HG03521 (cell line): Measurements from ENCODE around the gene RAD9A.
A peak's percentile ranks its signal among the peaks of the same experiment; 100 is the strongest.
"Not testable (repeated sequence)": the region's sequence is repeated elsewhere in the genome, so short reads cannot be mapped to it uniquely, and the experiment has no call there.

Source experiments
- ATAC-seq: cut with Tn5 transposase; IDR thresholded peaks from one replicate; pipeline ENCODE4 v1.9.1; 2021; ENCODE audit warnings: mild to moderate bottlenecking, moderate library complexity; ENCODE audit not compliant: unreplicated experiment

The RAD9A gene

DNA sequence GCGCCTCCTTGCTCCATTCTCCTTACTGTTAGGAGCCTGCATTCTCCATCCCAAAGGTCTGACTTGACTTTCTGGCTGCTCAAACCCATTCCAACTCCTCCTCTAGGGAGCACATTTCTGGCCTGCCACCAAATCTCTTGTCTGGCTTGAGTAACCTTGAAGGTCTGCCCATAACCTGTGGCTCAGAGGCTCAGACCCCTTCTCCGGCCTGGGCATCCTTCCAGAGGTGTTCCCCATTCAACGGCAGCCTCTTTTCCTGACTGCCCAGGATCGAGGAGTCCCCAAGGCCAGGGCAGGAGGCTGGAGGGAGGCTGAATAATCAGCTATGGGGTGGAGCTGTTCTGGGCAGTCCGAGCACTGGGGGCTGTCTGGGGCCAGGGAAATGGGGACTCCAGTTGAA is 2.2 kb downstream of the RAD9A start:
- ATAC-seq: no peak

DNA sequence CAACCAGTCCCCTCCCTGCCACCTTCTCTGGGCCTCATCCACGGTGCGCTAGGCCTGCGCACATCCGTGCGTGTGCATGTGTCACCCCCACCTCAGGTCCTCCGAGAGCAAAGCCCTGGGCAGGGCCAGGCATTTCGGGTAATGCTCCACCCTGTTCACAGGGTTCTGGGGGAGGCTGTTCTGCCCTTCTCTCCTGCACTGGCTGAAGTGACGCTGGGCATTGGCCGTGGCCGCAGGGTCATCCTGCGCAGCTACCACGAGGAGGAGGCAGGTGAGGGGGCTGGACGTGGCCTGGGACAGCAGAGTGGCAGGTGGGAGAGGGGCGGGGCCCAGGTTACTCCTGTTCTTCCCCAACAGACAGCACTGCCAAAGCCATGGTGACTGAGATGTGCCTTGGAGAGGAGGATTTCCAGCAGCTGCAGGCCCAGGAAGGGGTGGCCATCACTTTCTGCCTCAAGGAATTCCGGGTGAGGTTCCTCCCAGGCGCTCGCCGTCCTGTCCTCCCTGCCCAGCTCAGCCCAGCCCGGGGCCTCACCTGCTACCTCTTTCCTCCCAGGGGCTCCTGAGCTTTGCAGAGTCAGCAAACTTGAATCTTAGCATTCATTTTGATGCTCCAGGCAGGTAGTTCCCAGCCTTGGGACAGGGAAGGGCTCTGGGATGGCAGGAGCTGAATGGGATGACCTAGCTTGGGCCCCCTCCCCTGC is 3.9 kb downstream of the RAD9A start:
- ATAC-seq: no peak

DNA sequence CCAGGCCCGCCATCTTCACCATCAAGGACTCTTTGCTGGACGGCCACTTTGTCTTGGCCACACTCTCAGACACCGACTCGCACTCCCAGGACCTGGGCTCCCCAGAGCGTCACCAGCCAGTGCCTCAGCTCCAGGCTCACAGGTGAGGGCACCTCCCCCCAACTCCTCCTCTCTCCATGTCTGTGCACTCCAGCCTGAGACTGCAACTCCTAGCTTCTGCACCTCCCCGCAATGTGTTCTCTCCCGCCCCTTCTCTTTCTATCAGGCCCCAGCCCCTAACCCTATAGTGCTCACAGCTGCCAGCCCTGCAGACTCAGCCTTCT is 4.4 kb downstream of the RAD9A start:
- ATAC-seq: no peak

DNA sequence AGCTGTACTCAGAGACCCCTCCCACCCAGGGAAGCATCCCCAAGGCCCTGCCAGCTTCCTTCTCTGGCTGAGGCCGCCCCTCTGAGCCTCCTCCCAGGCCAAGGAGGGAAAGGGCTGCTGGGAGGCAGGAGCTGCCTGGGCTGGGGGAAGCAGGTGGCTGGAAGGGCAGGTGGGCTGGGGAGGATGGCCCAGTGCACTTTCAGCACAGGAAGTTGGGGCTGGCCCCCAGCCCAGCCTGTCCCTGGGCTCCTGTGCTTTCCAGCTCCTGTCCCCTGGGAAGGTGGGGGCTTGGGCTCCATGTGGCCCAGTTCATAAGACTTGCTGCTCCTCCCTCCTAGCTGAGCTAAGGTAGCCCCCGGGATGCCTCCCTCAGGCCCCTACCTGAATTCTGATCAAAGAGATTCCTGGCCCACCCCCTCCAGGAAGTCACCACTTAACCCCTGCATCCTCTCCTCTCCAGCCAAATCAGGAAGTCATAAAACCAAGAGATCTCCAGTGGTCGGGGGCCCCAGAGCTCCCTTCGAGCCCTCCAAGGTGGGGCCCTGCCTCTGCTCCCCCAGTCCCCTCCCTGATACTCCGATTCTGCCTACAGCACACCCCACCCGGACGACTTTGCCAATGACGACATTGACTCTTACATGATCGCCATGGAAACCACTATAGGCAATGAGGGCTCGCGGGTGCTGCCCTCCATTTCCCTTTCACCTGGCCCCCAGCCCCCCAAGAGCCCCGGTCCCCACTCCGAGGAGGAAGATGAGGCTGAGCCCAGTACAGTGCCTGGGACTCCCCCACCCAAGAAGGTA is 5.0 kb downstream of the RAD9A start:
- ATAC-seq: no peak

DNA sequence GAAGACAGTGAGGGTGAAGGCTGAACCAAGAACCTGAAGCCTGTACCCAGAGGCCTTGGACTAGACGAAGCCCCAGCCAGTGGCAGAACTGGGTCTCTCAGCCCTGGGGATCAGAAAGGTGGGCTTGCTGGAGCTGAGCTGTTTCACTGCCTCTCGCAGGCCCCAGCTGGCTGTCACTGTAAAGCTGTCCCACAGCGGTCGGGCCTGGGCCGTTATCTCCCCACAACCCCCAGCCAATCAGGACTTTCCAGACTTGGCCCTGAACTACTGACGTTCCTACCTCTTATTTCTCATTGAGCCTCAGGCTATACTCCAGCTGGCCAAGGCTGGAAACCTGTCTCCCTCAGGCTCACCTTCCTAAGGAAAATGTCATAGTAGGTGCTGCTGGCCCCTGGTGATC is 5.8 kb downstream of the RAD9A start:
- no peak for ATAC-seq

DNA sequence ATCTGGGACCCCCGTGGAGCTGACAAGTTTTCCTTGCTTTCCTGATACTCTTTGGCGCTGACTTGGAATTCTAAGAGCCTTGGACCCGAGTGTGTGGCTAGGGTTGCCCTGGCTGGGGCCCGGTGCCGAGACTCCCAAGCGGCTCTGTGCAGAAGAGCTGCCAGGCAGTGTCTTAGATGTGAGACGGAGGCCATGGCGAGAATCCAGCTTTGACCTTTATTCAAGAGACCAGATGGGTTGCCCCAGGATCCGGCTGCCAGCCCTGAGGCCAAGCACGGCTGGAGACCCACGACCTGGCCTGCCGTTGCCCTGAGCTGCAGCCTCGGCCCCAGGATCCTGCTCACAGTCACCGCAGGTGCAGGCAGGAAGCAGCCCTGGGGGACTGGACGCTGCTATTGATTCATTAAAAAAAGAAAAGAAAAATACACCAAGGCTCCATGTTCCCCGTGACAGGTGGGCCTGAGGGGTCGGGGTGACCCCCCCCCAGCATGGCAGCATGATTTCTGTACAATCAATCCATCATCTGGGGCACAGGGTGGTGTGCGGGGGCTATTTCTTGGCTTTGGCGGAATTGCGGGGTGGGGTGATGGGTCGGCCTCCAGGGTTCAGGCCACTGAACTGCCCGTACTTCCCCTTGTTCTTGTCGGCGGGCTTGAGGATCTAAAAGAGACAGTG is 6.3 kb downstream of the RAD9A start:
- ATAC-seq: no peak

DNA sequence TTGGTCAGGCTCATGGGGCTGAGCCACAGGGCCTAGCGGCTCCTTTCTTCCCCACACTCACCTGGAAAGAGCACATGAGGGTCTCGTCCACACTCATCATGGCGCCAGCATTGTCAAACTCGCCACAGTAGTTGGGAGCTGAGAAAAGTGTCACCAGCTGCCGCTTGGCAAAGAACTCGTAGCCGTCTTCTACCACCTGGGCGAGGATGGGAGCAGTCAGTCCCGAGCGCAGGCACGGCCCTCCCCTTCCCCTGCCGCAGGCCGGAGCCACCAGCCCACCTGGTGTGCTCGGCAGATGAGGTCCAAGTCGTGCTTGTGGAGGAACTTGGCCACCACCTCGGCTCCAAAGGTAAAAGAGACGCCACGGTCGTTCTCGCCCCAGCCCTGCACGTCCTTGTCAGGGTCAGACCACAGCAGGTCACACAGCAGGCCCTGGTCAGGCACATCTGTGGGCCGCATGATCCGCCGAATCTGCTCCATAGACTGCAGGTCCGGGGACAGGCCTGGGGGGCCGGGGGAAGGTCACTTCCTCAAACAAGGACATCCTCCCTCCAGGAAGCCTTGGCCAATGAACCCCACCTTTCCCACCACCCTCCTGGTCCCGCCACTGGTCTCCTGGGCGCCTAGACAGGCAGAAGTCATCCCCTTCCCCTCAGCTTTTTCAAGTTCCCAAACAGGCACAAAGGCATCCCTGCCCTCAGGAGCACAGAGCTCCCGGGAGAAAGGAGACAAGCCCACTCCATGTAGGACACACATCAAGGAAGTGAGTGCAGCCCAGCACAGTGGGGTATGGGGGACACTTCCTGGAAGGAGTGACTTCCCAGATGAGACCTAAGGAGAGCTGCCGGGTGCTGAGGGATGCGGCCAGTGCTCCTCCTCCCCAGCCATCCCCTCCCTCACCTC is 7.1 kb downstream of the RAD9A start:
- ATAC-seq: no peak

DNA sequence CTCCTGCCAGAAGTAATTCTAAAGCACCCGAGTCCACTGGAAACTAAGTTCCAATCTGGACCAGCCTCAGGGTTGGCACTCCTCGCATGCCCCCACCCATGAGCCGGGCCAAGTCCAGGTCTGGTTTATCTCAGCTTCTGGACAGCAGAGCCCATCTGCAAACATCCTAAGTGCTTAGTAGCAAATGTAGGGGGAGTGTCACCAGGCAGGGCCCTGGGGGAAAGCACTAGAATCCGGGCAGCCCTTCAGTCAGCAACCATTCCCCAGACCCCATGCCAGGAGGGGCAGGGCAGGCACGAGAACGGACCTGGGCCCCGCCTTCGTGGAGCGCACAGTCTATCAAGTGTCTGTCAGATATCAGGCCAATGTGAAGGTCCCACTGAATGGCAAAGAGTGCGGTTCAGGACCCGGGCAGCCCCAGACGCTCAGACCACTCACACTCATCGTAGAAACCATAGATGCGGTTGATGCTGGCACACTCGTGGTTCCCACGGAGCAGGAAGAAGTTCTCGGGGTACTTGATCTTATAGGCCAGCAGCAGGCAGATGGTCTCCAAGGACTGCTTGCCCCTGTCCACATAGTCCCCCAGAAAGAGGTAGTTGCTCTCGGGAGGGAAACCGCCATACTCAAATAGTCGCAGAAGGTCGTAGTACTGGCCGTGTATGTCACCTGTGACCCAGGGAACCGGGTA is 8.6 kb downstream of the RAD9A start:
- no peak for ATAC-seq

DNA sequence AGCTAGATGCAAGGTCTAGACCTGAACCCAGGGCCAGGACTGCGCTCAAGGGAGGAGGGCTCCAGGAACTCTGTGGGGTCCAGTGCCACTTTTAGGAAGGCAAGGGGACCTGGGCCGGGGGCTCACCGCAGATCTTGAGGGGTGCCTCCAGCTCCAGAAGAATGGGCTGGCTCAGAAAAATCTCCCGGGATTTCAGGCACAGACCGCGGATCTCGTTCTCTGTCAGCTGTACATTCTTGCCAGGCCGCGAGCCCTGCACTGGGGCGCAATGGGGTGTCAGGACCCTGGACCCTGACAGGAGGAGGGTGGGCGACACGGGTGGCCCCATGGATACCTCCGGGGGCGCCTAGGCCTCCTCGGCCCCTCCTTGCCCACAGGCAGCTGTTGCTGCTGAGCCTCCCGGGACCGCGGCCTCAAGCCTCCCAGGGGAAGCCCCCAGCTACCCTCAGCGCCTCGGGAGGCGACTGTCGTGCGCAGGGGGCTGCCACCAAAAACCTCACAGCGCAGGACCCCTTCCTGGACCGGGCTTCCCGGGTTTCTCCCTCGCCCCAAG is 9.2 kb downstream of the RAD9A start:
- no peak for ATAC-seq

DNA sequence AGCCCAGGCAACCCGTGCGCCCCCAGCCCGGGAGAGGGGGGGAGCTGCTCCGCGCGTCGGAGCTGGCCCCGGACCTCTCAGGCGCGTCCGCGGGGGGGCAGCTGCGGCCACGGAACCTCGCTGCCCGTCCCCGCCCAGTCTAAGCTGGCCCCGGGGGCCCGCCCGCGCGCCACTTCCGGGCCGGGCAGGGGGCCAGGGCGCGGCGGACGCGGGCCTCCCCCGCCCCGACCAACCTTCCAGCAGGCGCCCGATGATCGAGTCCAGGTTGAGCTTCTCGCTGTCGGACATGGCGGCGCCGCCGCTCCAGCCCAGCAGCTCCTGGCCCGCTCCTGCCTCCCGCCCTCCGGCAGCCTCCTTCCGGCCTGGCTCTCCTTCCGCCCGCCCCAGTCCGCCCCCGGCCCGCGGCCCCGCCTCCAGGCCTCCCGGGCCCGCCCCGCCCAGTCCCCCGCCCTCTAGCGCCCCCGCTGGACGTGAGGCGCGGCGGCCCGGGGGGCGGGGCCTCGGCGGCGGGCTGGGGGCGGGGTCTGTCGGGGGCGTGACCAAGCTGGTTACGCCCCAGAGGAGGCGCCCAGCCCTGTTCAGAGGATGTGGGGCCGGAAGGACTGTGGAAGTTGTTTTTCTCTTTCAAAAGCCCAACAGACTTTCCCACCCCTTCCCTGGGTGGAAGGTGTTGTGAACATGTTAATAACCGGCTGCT is 9.9 kb downstream of the RAD9A start, which contains the start of gene PPP1CA:
Gene PPP1CA (minus strand): TSS at position 364 of the 697 bp plus-strand sequence. CDS start 76 bp downstream, at position 288.
- ATAC-seq: peak; percentile 74

DNA sequence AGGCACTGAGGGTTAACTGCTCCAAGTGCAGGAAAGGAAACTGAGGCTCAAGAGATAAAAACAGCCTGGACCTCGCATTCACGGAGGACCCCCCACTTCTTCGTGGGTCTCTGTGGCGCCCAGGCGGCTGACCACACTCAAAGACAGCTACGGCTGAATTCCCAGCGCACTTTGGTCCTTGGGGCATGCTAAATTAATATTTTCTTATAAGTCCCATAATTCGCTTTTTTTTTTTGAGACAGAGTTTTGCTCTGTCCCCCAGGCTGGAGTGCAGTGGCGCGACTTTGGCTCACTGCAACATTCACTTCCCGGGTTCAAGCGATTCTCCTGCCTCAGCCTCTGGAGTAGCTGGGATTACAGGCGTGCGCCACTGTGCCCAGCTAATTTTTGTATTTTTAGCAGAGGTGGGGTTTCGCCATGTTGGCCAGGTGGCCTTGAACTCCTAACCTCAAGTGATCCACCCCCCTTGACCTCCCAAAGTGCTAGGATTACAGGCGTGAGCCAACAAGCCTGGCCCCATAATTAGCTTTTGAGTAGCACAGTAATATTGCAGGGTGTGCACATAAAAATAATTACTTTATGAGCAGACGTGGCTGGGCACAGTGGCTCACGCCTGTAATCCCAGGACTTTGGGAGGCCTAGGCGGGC is 10.5 kb downstream of the RAD9A start:
- not testable (repeated sequence) for ATAC-seq

DNA sequence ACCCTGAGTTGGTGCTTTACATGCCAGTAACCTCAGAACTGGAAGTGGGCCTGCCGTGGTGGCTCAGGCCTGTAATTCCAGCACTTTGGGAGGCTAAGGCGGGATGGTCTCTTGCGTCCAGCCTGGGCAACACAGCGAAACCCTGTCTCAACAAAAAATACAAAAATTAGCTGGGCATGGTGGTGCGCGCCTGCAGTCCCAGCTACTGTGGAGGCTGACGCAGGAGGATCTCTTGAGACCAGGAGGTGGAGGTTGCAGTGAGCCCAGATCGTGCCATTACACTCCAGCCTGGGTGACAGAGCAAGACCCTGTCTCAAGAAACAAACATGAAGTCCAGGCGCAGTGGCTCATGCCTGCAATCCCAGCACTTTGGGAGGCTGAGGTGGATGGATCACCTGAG is 11.3 kb downstream of the RAD9A start:
- ATAC-seq: not testable (repeated sequence)

DNA sequence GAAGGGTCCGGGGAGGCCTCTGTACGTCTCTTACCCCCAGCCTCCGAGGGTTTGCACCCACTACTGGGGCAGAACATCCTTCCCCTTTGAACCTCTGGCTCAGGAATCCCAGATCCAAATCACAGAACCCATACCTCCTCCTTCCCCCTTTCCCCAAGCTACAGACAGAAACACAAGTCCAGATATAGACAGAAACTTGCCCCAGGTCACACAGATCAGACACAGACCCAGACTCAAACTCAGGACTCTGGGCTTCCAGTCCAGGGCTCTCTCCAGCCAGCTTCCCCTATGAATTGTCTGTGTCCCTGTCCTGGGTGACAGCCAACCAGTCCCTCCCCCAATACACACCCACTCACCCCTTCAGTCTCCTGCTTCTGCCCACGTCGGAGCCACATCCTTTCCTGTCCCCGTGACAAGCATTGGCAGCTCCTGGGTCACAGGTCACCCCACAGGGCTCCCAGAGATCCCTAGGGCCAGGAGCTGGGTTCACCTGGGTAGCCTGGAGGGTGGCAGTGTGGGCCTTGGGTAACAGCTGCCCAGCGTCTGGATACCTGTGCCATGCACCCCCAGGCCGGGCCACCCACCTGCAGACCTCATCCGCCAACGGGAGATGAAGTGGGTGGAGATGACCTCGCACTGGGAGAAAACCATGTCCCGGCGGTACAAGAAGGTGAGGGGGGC is 12.9 kb downstream of the RAD9A start:
- ATAC-seq: no peak

DNA sequence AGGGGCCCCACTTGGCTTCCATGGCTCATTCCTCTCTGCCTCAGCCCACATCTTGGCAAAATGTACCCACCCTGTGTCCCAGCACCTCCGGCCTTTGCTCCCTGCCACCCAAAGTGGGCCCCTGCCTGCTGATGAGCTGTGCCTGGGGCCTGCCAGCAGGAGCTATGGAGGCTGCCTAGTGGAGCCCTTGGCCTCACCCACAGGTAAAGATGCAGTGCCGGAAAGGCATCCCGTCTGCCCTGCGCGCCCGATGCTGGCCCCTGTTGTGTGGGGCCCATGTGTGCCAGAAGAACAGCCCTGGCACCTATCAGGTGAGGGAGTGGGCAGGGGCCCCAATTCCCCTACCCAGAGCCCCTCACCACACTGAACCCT is 13.4 kb downstream of the RAD9A start:
- ATAC-seq: no peak

DNA sequence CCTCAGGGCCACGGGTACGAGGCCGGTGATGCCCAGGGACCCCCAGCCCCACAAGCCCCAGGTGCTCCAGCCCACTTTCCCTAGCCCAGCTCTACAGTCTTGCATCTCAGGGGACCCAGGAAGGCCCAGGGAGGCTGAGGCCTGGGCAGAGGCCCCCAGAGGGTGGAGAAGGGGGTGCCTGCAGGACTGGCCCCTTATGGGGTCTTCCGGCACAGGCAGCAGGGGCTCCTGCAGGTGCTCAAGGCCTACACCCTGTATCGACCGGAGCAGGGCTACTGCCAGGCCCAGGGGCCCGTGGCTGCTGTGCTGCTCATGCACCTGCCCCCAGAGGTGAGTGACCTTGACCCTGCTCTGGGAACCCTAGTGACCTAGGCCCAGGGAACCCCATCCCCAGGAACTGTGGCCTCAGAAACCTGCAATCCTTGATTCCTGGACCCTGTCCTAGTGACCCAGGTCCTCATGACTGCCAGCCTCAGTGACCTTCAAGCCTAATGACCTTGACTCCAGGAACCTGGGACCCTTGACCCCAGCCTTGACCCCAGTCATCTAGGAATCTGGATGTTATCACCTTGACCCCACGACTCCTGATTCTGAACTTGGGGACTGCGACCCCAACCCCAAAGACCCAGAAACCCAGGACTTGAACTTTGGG is 14.0 kb downstream of the RAD9A start:
- ATAC-seq: no peak

DNA sequence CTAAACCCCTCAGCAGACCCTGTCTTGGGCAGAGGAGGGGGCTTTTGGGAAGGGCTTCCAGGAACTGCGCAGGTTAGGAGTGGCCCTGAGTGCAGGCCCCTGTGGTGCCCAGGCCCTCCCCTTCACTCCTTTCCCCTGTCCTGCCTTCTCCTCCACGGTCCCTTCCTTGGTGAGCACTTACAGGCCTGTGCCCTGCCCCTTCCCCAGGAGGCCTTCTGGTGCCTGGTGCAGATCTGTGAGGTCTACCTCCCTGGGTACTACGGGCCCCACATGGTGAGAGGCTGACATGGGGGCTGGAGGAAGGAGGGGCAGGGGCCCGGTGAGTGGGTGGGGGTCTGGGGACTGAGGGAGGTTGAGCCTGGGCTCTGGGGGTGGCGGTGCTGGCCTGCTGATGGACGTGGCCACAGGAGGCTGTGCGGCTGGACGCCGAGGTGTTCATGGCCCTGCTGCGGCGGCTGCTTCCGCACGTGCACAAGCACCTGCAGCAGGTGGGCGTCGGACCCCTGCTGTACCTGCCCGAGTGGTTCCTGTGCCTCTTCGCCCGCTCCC is 14.7 kb downstream of the RAD9A start:
- no peak for ATAC-seq

DNA sequence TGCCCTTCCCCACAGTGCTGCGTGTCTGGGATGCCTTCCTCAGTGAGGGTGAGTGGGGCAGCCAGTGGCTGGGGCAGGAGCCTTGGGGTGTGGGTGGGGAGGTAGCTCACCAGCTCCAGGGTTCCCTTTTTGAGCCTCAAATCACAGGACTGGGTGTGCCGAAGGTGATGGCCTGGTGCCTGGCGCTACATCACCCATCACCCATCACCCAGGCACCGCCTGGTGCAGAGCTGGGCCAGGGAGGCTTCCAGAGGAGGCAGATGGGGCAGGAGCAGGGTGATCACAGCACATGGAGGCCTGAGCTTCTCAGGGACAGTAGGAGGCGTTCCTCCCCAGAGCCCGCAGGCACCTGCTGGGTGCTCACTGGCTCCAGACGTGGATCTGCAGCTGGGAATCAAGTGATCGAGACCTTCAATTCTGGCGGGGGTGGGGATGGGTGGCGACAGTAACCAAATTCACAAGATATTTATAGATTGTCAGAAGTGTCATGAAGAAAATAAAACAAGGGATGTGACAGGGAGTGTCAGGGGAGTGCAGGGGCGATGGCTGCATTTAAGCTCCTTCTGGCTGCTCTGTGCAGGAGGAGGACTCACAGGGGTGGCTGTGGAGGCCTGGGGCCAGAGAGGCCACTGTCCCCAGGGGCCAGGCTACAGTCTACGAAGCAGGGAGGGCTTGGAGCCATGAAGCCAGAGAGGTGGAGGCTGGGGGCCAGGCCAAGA is 15.3 kb downstream of the RAD9A start:
- ATAC-seq: no peak
